ENCODE data around the gene STK36.

DNA sequence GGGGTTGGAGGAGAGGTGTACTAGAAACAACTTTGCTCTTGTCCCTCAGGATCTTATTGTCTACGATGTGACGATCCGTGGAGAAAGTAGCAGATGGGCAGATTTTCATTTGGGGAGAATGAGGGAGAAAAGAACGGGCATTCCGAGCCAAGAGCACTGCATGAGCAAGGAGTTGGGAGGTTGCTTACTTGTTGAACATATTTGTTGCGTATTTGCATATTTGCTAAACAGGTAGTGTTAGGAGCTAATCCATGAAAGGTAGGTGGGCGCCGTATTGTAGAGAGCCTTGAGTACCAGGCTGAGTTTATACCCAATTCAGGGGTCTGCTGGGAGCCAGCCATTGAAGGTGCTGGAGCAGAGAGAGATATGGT, 11.9 kb upstream of the STK36 start:
- TF ChIP-seq, protein P1, sequence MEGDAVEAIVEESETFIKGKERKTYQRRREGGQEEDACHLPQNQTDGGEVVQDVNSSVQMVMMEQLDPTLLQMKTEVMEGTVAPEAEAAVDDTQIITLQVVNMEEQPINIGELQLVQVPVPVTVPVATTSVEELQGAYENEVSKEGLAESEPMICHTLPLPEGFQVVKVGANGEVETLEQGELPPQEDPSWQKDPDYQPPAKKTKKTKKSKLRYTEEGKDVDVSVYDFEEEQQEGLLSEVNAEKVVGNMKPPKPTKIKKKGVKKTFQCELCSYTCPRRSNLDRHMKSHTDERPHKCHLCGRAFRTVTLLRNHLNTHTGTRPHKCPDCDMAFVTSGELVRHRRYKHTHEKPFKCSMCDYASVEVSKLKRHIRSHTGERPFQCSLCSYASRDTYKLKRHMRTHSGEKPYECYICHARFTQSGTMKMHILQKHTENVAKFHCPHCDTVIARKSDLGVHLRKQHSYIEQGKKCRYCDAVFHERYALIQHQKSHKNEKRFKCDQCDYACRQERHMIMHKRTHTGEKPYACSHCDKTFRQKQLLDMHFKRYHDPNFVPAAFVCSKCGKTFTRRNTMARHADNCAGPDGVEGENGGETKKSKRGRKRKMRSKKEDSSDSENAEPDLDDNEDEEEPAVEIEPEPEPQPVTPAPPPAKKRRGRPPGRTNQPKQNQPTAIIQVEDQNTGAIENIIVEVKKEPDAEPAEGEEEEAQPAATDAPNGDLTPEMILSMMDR (IDR thresholded peaks at IDR 0.05), result no peak
- TF ChIP-seq POLR2A (IDR thresholded peaks at IDR 0.05), result no peak
